Embryonic facial prominence (tissue), 1 donor: Measurements from ENCODE around the gene TBC1D22B.

Experiments
- DNase-seq: peaks from one replicate; pipeline ENCODE4 v3.0.0-alpha.2; 2016; ENCODE audit errors: extremely low spot score

The TBC1D22B gene, protein sequence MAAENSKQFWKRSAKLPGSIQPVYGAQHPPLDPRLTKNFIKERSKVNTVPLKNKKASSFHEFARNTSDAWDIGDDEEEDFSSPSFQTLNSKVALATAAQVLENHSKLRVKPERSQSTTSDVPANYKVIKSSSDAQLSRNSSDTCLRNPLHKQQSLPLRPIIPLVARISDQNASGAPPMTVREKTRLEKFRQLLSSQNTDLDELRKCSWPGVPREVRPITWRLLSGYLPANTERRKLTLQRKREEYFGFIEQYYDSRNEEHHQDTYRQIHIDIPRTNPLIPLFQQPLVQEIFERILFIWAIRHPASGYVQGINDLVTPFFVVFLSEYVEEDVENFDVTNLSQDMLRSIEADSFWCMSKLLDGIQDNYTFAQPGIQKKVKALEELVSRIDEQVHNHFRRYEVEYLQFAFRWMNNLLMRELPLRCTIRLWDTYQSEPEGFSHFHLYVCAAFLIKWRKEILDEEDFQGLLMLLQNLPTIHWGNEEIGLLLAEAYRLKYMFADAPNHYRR

DNA sequence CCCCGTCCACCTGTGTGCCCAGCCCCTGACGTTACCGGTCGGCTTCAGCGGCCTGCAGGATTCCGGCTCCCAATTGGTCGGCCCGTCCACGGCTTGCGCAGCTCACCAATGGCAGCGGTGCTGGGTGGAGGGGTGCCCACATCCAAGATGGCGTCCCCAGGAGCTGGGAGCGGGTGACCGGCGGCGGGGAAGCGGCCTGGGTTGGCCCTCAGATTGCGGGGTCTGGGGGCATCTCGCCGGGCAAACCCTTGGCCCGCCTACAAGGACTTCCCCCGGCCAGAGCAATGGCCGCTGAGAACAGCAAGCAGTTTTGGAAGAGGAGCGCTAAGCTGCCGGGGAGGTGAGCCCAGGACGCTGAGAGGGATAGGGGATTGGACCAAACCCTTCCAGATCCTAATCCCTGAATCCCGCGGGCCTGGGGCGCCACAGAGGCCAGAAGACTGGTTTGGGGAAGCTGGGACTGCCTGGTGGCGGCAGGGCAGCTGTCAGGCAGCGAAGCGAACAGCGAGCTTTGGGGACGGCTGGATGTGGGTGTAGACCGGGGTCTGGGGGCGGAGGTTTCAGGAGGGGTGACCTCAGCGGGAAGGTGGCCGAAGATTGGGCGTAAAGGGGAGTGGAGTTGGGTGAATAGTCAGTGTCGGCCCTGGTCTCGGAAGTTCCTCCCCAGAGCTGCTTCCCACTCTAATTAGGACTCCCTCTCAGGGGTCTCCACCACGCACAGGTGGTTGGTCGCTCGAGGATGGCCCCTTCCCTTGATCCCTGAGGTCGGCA is at the start of gene TBC1D22B, which contains the start of gene TMEM217:
TSS of gene TBC1D22B (plus strand) at position 139 of the 771 bp plus-strand sequence. CDS start at position 285, 146 bp downstream.
TSS of gene TMEM217 (minus strand) at position 511 of the 771 bp plus-strand sequence. CDS start 39,114 bp downstream, outside the sequence.
- peak; percentile 87 for DNase-seq

DNA sequence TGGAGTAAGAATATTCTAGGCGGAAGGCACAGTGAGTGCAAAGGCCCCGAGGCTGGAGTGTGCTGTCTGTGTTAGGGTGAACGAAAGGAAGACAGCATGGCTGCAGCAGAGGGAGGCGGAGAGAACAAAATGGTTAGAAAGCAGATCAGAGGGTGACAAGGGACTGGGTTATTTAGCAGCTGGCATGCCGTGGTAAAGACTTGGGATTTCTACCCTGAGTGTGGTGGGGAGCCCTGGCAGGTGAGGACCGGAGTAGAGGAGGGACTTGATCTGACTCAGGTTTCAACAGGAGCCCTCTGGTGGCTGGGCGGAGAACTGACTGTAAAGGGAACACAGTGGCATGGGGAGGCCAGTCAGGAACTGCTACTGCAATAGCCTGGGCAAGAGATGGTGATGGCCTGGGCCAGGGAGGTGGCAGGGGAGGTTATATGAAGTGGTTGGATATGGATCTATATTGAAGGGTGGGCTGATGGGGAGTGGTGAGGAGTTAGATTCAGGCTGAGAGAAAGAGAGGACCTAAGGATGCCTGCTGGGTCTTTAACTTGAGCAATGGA is 49.6 kb upstream of the TBC1D22B start:
- DNase-seq: no peak

DNA sequence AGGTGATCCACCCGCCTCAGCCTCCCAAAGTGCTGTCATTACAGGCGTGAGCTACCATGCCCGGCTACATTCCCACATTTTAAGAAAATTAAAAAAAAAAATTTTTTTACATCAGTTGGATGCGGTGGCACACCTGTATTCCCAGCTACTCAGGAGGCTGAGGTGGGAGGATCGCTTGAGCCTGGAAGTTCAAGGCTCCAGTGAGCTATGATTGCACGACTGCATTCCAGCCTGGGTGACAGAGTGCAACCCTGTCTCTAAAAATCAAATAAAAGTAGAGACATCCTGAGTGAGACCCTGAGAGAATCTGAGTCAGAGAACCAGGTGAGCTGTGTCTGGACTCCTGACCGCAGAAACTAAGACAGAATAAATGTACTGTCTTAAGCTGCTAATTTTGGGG is 48.8 kb upstream of the TBC1D22B start:
- DNase-seq: no peak

DNA sequence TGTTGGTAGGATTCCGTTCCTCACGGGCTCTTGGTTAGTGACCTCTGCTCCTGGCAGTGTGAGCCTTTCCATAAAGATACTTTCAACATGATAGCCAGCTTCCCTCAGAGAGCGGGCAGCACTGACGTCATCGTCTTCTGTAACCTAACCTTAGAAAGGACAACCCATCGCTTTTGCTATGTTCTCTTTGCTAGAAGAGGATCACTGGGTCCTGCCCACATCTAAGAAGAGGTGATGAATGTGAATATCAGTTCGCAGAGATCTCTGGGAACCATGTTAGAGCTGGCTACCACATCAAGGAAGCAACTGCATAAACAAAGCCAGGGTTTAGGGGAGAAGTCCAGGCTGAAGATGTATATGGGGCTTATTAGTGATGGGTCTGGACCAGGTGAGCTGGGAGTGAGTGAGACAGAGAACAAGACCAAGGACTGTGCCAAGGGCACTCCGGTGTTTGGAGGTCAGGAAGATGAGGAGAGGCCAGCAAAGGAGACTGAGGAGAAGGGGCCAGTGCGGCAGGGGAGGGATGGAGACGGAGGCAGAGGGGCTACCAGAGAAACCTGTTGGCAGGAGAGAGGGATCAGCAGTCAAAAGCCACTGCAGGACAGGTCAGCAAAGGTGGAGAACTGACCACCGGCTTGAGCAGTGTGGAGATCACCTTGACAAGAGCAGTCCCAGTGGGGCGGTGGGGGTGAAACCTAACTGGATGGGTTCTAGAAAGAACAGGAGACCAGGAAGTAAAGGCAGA is 47.9 kb upstream of the TBC1D22B start:
- no peak for DNase-seq

DNA sequence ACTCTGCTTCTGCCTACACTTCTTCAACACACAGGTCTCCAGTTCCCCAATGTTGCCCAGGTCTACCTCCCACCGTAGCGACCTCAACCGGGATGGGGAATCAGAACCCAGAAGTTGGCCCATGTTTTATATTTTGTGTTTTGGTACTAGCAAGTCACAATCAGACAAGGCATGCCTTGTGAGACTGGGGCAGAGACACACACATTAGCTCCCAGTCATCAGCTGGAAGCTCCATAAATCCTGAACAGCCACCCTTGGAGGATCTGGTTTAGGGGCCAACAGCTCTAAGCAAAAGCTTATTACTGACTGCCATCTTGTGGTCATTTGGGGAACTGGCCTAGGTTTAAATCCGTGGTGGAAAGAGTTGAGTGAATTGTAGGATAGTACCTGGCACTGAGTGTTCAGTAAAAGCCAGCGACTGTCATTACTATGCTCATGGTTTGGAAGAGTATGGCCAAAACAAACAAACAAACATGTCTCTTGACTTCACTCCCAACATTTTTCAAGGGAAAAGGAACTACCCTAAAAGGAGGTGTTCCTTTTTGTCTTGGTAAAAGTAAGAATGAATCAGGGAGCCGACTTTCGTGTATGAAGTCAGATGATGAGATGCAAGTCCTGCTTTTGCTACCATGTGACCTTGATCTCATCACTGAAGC is 47.1 kb upstream of the TBC1D22B start:
- peak; percentile 73 for DNase-seq

DNA sequence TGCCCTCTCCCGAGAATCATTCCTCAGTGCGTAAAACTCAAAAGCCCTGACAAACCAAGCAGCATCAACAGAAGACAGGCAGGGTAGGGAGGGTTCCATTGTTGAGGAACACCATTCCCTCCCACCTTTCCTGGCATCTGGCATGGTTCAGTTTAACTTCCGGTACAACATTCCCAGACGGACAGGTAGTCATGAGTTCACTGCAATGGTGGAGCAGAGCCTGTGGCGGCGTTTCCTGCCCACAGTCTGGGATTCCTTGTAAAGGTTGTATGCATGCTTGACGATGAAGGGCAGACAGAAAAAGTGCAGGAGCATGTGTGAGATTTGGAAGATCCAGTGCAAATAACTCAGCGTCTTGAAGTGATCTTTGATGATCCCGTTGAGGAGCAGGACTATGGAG is 45.3 kb upstream of the TBC1D22B start:
- no peak for DNase-seq

DNA sequence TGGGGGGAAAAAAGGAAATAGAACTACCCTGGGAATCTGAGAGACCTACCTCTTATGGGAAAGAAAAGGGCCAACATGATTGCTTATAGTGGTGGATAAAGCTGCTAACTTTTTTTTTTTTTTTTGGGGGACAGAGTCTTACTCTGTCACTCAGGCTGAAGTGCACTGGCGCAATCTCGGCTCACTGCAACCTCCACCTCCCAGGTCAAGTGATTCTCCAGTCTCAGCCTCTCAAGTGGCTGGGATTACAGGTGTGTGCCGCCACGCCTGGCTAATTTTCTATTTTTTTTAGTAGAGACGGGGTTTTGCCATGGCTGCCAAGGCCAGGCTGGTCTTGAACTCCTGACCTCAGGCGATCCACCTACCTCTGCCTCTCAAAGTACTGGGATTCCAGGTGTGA is 39.5 kb upstream of the TBC1D22B start:
- DNase-seq: no peak

DNA sequence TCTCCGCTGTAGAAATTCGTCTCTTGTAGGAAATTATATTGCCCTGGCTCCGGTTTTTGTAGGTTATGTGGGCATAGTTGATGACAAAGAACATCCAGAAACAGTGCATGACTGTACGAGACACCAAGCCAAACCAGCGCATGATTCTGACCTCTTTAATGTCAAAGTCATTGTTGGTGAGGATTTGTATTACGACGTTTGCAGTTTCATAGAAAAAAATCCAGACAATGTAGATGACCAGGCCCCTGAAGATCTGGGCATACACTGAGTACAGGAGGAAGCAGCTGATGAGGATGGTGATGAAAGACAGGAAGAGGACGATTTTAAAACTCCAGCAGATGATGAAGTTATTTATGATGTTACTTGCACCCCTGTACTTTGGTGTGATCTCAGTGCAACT is 39.1 kb upstream of the TBC1D22B start:
- DNase-seq: no peak

DNA sequence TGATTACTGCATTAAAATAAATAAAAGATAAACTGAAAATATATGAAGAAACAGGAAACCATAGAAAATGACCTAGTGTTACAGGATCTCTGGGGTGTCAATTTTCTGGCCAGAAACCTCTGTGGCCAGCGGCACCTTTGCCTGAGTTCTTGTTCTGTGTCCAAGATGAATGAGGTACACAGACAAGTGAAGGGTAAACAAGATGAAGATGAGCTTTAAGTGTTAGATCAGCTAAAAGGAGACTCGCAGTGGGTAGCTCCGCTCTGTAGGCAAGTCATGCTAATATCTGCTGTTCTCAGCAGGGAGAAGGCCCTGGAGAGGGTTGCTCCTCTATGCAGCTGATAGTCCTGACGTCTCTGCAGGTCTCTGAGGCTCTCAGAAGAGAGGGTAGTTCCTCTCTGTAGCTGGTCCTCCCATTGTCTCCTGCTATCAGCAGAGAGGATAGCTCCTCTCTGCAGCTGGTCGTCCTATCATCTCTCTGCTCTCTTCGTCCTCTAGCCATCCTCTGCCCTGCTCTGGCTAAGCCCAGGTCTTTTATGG is 35.9 kb upstream of the TBC1D22B start:
- no peak for DNase-seq

DNA sequence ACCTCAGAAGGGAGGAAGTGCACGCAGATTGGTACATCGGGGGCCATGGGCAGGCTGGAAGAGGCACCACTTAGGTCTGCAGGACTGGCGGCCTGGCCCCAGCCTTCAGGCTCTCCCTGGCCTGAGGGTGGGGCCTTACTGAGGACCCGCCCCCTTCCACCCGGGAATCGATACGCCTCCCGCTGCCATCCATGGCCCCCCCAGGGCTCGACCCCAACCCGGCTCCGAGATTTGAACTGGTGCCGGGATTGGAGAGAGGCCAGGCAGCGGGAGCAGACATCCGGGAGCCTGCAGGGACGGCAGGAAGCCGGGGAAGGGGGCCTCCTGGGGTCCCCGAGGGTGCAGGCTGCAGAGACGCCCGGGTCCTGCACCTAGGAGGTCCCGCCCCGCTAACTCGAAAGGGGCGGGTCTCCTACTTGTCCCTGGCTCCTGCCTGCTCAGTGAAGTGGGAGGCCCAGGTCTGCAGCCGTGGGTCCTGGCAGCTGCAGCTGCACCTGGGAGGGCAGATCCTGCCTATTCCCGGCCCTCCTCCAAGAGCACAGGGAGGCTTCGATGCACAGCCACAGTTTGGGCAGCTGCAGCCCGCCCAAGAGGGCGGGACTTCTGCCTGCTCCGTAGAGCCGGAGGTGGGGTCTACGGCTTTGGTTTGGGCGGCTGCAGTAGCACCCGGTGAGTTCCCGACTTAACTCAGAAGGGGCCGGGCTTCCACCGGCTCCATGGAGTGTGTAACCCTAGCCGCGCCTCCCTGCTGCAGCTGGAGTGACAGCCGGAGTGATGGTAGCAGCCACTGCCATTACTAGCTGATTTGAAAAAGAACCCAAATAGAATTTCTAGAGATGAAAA is 35.2 kb upstream of the TBC1D22B start:
- DNase-seq: peak; percentile 49

DNA sequence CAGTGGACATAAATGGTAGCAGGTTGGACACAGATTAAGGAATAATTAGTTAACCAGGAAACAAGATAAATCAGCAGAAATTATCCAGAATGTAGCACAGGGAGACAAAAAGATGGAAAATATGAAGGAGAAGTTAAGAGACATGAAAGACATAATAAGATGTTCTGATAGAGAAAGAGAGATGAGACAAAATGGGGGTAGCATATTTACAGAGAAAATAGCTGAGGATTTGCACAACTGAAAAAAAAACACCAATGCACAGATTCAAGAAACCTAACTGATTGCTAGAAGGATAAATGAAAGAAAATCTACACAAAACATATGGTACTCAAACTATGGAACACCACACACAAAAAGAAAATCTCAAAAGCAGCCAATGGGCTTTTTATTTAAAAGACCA is 34.6 kb upstream of the TBC1D22B start:
- no peak for DNase-seq

DNA sequence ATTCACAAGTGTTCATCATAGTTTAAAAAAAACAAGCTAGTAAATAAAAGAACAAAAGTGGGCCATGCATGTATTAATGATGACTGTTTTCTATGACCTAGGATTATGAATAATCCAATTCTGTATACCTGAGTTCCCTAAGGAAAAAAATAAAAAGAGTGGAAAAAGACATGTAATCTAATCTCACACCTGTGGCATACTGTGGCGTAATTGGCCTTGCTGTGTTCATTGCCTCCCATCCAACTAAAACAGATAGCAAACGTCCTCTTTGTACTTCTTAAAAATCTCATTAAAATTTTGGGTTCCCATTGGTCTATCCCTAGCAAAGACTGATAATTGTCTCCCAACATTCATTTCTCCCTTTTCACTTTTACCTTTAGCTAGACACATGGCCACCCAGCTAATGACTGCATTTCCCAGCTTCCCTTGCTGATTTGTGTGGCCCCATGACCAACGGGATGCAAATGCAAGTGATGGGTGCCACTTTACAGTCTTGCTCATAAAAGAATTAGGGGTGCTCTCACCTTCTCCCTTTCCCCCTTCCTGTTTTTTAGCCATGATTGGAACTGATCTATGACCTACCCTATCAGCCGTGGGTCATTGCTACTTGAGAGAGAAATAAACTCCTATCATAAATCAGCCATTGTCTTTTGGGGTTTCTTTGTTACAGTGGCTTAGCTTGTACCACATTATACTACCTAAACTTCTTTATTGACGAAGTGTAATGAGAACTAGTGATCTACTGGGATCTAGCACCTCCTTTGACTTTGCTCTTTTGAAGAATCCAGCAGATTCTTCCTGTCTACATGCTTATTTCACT is 32.0 kb upstream of the TBC1D22B start:
- DNase-seq: no peak

DNA sequence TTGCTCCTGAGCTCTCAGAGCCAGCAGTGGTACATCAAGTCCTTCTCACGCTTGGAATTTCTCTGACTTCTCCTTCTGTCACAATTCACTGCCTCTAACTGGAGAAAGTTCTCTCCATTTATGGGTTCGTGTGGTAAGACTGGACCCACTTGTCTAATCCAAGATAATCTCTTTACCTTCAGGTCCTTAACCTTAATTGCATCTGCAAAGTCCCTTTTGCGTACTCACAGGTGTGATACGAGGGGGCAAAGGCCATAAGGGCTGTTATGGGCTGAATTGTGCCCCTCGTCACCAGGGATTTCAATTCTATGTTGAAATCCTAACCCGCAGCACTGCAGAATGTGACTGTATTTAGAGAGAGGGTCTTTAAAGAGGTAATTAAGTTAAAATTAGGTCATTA is 27.5 kb upstream of the TBC1D22B start:
- DNase-seq: no peak

DNA sequence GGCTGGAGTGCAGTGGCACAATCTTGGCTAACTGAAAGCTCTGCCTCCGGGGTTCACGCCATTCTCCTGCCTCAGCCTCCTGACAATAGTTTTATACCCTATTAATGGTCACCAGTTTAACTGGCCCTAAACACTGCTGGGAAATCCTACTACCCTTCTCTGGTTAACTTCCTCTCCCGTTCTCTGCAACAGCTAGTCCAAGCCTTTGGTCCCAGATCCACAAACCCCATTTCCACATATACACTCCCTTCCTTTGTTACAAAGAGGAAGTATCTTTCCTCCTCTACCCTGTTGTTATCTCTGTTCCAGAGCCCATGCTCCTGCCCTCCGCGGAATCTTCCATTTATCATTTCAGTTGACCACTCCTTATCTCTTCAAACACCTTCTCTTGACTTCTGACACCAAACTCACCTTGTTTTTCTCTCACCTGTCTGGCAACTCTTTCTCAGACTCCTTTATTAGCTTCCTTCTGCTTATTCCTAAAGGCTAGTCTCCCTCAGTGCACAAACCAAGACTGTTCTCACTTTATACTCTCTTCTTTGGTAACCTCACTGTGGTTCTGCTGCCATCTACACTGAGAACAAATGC is 25.0 kb upstream of the TBC1D22B start:
- DNase-seq: no peak

DNA sequence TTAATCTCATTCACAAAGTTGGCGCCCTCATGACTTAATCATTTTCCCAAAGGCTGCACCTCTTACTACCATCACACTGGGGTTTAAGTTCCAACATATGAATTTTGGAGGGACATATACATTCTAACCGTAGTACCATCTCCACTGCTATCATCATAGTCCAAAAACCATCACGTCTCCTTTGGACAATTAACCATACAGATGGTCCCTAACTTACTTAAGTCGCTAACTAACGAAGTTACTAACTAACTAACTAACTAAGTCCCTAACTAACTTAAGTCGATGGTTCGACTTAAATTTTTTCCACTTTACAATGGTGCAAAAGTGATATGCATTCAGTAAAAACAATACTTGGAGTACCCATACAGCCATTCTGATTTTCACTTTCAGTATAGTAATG is 24.0 kb upstream of the TBC1D22B start:
- DNase-seq: no peak

DNA sequence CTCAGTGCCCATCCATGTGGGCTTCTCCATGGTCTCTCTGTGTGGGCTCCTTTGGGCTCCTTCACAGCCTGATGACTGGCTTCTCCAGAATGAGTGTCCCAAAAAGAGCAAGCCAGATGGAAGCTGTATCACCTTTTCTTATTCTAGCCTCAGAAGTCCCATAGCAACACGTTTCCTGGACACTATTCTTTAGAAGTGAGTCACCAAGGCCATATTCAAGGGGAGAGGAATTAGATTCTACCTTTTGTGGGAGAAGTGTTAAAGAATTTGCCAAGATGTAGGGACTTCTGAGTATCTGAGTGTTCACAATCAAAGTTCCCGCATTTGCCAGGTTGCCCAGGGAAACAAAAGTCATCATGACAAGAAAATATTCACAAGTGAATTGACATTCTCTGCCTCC is 20.7 kb upstream of the TBC1D22B start:
- DNase-seq: no peak

DNA sequence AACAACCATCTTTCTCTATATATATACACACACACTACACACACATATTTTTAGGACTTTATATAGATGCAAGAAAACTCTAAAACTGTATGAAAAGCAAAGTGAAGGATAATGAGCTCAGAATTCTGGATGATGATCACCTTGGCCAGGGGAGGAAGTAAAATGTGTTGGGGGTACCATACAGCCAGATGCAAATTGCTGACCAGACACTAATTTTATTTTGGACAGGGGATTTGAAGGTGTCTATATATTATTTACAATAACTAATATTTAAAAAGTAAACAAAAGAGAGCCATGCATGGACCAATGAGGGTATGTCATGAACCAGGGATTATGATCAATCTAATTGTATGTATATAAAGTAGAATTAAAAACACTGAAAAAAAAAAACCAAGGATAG is 19.8 kb upstream of the TBC1D22B start:
- DNase-seq: no peak

DNA sequence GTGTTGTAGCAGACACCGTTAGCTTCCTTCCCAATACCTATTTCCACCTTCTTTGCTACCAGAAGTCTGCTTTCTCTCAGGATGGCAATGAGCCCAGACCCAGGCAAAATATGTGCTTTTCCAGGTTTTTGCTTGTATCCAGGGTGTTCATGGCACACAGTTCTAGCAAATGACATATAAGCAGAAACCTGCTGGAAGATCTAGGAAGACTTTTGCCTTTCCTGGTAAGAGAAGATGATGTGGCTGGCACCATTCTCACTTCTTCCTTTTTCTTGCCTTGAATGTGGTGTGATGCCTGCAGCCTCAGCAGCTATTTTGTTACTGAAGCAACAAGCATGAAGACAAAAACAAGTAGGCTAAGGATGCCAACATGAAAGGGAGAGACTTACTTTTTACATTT is 19.2 kb upstream of the TBC1D22B start:
- no peak for DNase-seq

DNA sequence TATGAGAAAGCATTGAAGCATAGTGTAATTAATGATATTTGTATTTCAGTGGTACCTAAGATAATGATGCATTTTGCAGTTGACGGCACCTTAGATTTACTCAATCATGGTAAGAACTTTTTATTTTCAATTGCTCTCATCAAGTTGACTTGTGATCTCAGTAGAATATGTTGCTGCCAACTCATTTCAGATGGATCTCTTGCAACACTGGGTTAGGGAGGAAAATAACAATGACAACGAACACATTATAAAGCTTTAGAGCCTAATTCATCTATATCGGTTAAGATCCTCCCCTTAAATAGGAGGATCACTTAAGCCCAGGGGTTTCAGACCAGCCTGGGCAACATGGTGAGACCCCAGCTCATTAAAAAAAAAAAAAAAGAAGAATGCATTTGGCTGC is 18.0 kb upstream of the TBC1D22B start:
- DNase-seq: no peak
